Naive B cell (primary cell): ENCODE data around the gene AK8. TPM values are rescaled to one million over a fixed set of nuclear protein-coding genes. Genes with fewer than 3 reads are reported as not detected.
A peak's percentile ranks its signal among the peaks of the same experiment; 100 is the strongest.

Source experiments
- ATAC-seq, 2 donors: fragments of 150-1000 bp; cut with Tn5 transposase; 2 replicates each; pipeline ENCODE4 v1.10.0; 2021; ENCODE audit warnings: low read depth in 2 of 2, mild to moderate bottlenecking in 2 of 2, moderate library complexity in 2 of 2
- DNase-seq: peaks from one replicate; pipeline ENCODE4 v3.0.0; 2022
- H3K27ac Mint-ChIP-seq, 6 donors: one replicate each; pipeline ENCODE4 v1.8.0; 2020 to 2022; ENCODE audit warnings: mild to moderate bottlenecking in 6 of 6, mixed read lengths in 6 of 6, moderate library complexity in 5 of 6, inconsistent platforms in 2 of 6
- H3K27me3 Mint-ChIP-seq, 3 donors: one replicate each; pipeline ENCODE4 v1.8.0; 2021 to 2022; ENCODE audit warnings: mixed read lengths in 3 of 3, mild to moderate bottlenecking in 1 of 3
- H3K36me3 Mint-ChIP-seq, 2 donors: one replicate each; pipeline ENCODE4 v1.8.0; 2020 to 2022; ENCODE audit warnings: mixed read lengths in 2 of 2, inconsistent platforms in 1 of 2, mild to moderate bottlenecking in 1 of 2
- H3K4me1 Mint-ChIP-seq, 3 donors: one replicate each; pipeline ENCODE4 v1.8.0; 2020 to 2022; ENCODE audit warnings: mixed read lengths in 3 of 3, inconsistent platforms in 1 of 3, mild to moderate bottlenecking in 1 of 3, moderate library complexity in 1 of 3
- H3K4me3 Mint-ChIP-seq, 8 donors: one replicate each; pipeline ENCODE4 v1.8.0; 2020 to 2022; ENCODE audit warnings: mild to moderate bottlenecking in 8 of 8, mixed read lengths in 8 of 8, moderate library complexity in 8 of 8, inconsistent platforms in 2 of 8
- H3K9me3 Mint-ChIP-seq, 7 donors: one replicate each; pipeline ENCODE4 v1.8.0; 2020 to 2022; ENCODE audit warnings: mixed read lengths in 7 of 7, mild to moderate bottlenecking in 5 of 7, inconsistent platforms in 2 of 7, moderate library complexity in 1 of 7
- polyA plus RNA-seq, 6 donors: library from polyadenylated mRNA; unstranded; fragments of 300-500 nt; fragmentation: Illumina TruSeq; gene quantifications; one replicate each; pipeline ENCODE4 v1.2.3, GENCODE V29; 2021; ENCODE audit warnings: low read depth in 6 of 6

Gene AK8
- polyA plus RNA-seq, 6 donors from 2014 or later, result 0.70 to 4.7 (median 1.5) TPM

DNA sequence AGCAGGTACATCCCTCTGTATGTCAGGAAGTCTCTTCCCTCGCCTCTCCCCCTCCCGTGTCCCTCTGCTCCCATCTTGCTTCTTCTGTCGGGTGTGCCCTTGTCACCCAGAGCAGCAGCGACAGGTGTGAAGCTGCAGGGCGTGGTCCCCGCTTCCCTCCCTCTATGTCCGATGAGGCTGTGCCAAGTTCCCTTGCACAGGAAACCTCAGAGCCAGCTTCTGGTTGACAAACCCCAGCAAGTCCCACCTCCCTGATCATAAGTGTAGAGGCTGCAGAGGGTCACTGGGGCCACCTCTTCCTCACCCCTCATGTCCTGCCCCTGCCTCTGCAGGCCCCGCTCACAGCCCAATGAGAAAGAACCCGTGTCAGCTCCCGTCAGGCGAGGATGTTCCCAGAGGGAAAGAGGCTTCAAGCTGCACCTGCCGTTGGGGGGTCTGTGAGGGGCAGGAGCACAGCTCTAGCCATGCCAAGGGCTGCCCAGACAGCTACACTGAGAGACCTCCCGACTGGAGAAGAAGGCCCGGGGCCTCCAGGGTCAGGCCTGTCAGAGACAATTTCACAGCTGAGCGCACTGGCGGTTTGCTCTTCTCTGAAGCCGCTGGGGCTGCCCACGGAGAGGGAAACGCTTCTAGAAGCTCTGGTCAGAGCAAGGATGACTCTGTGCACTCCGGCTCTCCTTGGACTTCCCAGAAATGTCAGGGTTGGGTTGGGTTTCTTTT is 73.3 kb downstream of the AK8 start:
- Mint-ChIP-seq H3K9me3 (no peaks in the 10 kb centered on the region), H3K27me3 (peaks cover 20 to 43% (median 30%) of the 10 kb centered on the region in 3 donors), H3K4me1 (peaks cover 13 to 19% (median 14%) of the 10 kb centered on the region in 3 donors), H3K4me3 (peak overlapping the region in 1 of 8 donors; percentile 35), H3K27ac (peak overlapping the region in 2 of 6 donors; percentile 18 to 42), H3K36me3 (no peaks in the 10 kb centered on the region)
- ATAC-seq (no peak), DNase-seq (no peak)

DNA sequence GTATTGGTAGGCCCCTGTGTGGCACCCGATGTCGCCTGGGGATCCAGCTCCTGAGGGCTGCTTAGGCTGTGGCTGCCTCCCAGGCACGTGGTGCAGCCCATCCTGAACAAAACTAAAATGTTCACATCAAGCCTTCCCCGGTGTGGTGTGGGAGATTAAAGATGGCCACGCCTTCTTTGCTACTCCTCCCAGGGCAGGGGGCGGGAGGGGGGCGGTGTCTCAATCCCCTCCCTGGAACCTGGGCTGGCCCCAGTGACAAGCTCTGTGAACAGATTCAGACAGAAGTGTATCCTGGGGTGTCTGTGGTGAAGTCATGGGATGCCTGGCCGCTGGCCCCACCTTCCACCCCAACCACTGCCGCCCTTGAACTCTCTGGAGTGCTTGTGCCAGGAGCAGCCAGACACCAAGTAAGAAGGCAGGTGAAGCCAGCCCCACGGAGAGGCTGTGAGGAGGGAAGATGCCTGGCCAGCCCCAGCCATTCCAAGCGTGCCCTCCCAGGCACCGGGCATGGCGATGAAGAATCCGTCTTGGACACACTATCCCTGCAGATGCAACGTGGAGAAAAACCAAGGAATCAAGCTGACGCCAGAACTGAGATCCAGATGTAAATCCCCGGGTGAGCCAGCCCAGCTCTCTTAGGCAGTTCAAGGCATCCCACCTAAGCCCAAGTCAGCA is 75.8 kb downstream of the AK8 start:
- H3K4me1 Mint-ChIP-seq, result peaks cover 8 to 14% (median 10%) of the 10 kb centered on the region in 3 donors
- no peaks in the 10 kb centered on the region for H3K9me3 Mint-ChIP-seq
- H3K4me3 Mint-ChIP-seq, result no peak overlapping the region
- peaks cover 27 to 53% (median 29%) of the 10 kb centered on the region in 3 donors for H3K27me3 Mint-ChIP-seq
- H3K36me3 Mint-ChIP-seq, result no peaks in the 10 kb centered on the region
- ATAC-seq (no peak), DNase-seq (no peak)
- H3K27ac Mint-ChIP-seq, result no peak overlapping the region

DNA sequence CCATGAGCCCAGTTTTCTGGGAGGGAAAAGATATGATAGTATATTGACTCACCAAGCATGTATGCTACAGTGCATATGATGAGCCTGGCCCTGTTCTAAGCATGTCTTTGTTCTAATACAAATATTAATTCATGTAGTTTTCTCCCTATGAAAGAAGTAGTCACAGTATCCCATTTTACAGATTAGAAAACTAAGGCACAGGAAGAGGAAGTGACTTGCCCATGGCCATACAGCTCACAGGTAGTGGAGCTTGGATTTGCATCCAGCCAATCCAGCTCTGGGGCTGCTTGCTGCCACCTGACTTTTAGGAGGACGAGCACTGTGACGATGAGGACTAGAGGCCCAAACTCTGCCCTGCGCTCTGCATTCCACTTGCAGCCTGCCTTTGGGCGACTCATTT is 76.4 kb downstream of the AK8 start:
- Mint-ChIP-seq H3K9me3 (no peaks in the 10 kb centered on the region), H3K4me3 (no peak overlapping the region), H3K27ac (no peak overlapping the region), H3K4me1 (peaks cover 8 to 14% (median 10%) of the 10 kb centered on the region in 3 donors), H3K27me3 (peaks cover 24 to 59% (median 29%) of the 10 kb centered on the region in 3 donors), H3K36me3 (no peaks in the 10 kb centered on the region)
- no peak for DNase-seq
- ATAC-seq, result no peak

DNA sequence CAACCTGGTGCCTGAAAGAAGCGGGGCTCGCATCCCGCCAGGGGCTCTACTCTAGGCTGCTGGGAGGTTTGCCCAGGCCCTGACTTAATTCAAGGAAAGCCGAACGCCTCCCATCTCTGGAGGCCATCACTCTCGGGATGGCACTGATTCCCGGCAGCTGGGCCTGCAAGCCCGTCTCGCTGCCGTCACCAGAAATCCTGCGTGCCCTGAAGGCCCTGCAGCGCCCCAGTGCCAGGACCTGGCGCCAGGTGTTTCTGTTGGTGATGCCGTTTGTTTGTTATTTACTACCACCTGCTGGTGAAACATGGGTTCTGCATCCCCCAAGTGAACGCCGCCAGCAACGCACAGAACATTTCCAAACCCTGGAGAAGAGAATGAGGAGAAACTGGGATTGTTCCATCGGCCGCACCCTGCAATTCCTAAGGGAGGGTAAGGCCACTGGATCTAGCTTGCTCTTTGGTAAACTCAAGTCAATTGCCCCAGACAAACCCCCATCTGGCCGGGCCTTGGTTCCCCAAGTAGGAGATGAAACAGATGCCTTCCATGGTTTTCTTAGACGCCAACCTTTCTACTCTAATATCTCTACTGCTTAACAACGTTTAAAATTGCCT is 77.9 kb downstream of the AK8 start:
- peaks cover 24 to 66% (median 30%) of the 10 kb centered on the region in 3 donors for H3K27me3 Mint-ChIP-seq
- no peak overlapping the region for H3K27ac Mint-ChIP-seq
- H3K9me3 Mint-ChIP-seq, result no peaks in the 10 kb centered on the region
- no peaks in the 10 kb centered on the region for H3K36me3 Mint-ChIP-seq
- H3K4me1 Mint-ChIP-seq, result peaks cover 8 to 12% (median 10%) of the 10 kb centered on the region in 3 donors
- DNase-seq (peak; percentile 60), ATAC-seq (peak; percentile 76 to 86)
- no peak overlapping the region for H3K4me3 Mint-ChIP-seq

DNA sequence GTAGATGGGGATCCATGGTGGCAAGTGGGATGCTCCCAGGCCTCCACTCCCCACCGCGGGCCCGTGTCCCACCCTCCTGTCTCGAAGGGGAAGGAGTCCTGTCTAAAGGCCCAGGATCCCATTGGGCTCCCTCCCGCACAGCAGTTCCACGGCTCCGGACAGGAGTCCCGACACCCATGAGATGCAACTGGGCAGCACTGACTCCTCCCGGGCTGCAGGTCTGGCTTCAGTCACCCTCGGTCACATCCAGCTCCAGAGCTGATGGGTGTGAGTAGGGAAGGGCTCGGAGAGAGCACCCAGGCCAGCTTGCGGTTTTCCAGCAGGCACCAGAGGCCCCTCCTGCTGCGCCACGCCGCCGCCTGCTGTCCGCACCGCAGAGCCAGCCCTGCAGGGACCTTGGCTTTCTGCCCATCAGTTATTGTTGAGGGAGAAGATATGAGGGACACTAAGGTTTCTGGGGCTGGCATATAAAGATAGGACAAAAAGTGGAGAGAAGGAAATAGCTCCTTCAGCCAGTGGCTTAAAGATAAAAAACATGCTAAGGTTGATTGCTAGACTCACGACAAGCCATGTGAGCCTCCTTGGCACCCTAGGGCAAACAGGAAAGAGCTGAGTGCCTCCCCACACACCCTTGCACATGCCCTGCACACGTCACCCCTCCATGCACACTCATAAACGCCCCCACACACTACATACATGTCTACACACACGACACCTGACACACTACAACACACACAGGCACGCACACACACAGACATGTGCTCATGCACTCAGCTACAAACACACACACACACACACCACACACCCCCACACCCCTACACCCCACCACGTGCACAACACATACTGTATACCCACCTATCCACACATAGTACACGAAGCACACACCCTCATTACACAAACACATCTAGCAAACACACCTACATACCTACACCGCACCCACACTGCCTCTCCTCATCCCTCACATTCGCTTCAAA is 79.0 kb downstream of the AK8 start:
- no peak for ATAC-seq
- peaks cover 29 to 67% (median 33%) of the 10 kb centered on the region in 3 donors for H3K27me3 Mint-ChIP-seq
- H3K27ac Mint-ChIP-seq, result peak overlapping the region in 1 of 6 donors; percentile 28
- no peak for DNase-seq
- H3K9me3 Mint-ChIP-seq, result no peaks in the 10 kb centered on the region
- H3K36me3 Mint-ChIP-seq, result no peaks in the 10 kb centered on the region
- no peak overlapping the region for H3K4me3 Mint-ChIP-seq
- H3K4me1 Mint-ChIP-seq, result peaks cover 0 to 4% (median 4%) of the 10 kb centered on the region in 3 donors

DNA sequence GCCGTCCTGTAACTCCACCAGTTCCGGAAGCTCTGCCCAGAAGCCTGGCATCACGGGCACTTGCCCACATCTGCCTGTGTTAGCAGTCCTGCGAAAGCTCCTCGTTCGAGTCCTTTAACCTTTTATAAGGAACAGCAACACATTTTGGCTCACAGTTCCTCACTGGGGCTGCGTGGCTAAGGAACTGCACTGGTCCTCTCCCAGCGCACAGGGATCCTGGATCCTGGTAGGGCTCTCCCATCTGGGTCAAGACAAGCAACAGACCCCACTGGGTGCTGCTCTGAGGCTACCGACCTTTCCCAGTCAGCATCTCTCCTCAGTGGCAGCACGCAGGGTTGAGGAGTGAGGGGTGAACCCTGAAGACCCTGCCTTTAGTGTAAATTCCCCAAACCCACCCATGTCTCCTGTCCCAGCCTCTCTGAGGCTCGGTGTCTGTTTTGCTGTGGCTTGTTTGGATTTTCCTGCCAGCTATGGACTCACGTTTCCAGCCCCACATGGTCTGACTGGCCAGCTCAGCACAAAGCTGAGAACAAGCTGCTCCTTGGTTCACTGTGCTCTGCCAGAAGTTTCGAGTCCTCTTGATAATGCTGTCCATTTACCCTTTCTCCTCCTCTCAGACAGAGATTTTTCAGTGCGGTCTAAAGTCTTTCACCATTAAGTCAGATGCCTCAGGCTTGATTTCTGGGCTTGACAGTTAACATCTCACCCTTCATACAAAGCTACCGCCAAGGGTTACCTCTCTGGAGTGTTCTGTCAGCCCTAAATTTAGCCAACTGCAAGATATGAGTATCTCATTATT is 80.0 kb downstream of the AK8 start:
- DNase-seq, result no peak
- H3K4me3 Mint-ChIP-seq, result no peak overlapping the region
- no peak for ATAC-seq
- H3K27me3 Mint-ChIP-seq, result peaks cover 29 to 76% (median 39%) of the 10 kb centered on the region in 3 donors
- H3K4me1 Mint-ChIP-seq, result peaks cover 0 to 4% (median 3%) of the 10 kb centered on the region in 3 donors
- H3K36me3 Mint-ChIP-seq, result no peaks in the 10 kb centered on the region
- no peaks in the 10 kb centered on the region for H3K9me3 Mint-ChIP-seq
- H3K27ac Mint-ChIP-seq, result no peak overlapping the region

DNA sequence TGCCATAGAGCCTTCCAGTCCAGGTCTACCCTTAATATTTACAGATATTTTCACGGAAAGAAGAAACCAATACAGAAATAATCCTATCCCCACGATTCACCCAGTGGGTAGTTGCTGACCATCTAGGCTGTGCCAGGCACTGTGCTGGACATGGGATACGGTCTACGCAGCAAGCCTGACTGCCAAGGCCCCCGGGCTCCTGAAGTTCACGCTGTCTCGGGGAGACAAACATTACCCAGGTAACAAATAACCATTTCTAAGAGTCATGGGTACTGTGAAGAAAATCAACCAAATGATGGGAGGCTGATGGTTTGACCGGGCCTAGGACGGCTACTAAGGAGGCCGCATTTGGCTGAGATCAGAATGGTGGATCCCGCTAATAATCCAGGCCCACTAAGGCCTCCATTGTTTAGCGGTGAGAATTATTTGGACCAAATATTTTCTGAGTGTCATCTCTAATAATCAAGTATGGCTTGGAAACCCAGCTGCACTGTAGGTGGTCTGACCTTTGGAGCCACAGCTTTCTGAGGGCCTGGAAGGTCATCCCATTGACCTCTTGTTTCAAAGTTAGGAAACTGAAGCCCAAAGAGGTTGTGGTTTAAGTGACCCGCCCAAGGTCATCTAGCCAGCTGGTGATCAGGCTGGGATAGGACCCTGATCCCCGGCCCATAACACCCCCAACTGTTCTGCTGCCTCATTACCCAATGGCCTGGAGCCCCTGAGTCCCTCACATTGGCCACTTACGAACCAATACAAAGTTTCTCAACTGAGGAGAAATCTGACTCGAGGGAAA is 82.4 kb downstream of the AK8 start:
- Mint-ChIP-seq H3K36me3 (no peaks in the 10 kb centered on the region), H3K9me3 (peaks cover 0 to 4% (median 0%) of the 10 kb centered on the region in 7 donors), H3K27me3 (peaks cover 25 to 73% (median 39%) of the 10 kb centered on the region in 3 donors)

DNA sequence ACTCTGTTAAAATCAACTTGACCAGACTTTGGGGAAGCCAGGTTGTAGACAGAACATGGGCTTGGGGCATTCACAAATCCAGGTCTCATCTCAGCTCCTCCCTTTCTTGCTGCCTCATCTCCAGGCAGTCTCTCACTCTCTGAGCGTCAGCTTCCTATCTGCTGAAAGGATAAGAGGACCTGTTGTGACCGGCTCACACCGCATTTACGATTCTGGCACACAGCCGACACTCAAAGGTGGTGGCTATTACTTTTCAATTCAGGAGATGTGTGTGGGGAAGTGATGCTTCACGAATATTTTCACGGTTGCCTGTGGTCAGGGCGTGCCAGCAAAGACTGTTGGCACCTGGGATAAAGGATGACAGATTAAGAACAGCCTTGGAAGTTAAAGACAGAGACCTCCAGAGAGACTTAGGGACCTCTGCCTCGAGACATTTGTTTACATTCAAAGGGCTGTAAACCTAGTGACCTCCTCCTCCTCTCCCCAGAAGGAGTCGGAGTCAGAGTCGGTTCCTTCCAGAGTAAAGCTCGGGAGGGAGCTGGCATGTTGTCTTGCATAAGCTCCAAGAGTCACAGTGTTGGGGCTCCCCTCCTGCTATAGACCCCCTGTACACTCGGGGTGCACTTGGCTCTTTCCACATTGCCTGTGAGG is 83.2 kb downstream of the AK8 start:
- Mint-ChIP-seq H3K27me3 (peaks cover 20 to 69% (median 36%) of the 10 kb centered on the region in 3 donors), H3K4me1 (no peaks in the 10 kb centered on the region), H3K4me3 (no peak overlapping the region), H3K27ac (no peak overlapping the region), H3K9me3 (peaks cover 0 to 4% (median 0%) of the 10 kb centered on the region in 7 donors), H3K36me3 (no peaks in the 10 kb centered on the region)
- ATAC-seq (no peak), DNase-seq (no peak)

More for the DNA sequence above, 82.4 kb downstream of the AK8 start:
- Mint-ChIP-seq H3K4me1 (peaks cover 0 to 4% (median 3%) of the 10 kb centered on the region in 3 donors), H3K4me3 (no peak overlapping the region), H3K27ac (no peak overlapping the region)
- ATAC-seq (no peak), DNase-seq (no peak)

DNA sequence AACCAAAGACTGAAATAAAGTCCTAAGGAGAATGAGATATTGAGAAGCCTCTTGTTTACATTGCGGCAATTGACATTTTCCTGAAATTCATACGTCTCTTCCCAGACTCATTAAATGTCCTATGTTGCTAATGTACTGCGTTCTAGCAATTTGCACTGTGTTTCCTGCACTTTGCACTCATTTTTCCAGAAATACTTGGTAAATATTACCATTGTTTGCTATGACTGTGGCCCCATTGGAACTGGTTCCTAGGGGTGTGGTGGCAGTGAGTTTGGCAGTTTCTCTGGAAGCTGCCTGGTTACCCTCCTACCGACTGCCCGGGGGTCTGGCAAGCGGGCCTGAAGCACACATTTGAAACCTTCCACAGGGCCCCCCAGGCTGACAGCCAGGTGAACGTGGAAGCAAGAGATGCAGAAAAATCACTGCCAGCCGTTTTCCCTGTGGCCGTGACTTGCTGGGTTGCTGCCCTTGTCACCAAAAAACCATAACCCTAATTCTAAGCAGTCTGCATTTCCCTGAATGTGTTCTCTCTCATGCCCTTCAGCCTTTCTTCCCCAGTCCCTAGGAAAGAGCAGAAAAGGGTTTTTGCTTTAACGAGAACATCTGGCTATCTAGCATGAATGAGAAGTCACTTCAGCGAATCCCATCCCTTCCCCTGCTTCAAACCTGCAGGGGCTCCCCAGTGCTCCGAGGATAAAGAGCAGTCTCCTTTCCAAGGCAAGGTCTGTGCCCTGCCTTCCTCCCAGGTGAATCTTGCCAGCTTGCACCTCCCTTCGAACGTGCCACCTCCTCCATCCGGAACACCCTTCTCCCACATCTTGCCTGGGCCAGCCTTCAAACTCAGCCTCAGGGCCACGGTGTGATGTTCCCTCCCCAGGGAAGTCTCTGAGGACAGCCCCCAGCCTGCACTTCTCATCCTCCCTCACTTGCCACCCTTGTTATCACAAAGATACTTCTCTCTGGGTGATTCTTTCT is 84.2 kb downstream of the AK8 start:
- H3K27ac Mint-ChIP-seq, result no peak overlapping the region
- H3K36me3 Mint-ChIP-seq, result no peaks in the 10 kb centered on the region
- no peaks in the 10 kb centered on the region for H3K4me1 Mint-ChIP-seq
- H3K4me3 Mint-ChIP-seq, result no peak overlapping the region
- DNase-seq (no peak), ATAC-seq (no peak)
- H3K9me3 Mint-ChIP-seq, result peaks cover 0 to 4% (median 0%) of the 10 kb centered on the region in 7 donors
- peaks cover 12 to 59% (median 26%) of the 10 kb centered on the region in 3 donors for H3K27me3 Mint-ChIP-seq

DNA sequence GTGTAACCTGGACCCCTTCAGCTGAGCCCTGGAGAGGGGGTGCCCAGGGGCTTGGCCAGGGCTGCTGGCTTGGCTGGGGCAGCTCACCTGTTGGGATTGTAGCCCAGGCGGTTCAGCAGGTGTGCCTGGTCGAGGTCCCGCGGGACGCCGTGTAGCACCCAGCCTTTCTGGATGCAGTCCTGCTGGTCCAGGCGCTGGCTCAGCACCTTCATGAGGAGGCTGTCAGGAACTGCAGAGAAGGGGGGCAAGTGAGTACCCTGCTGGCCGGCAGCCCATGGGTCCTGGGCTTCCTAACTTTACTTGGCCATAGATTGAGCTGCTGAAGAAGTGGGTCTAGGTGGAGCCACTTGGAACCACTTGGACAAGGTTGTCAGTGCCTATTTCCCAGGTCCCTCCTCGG is 85.5 kb downstream of the AK8 start:
- no peak overlapping the region for H3K27ac Mint-ChIP-seq
- peaks cover 0 to 4% (median 0%) of the 10 kb centered on the region in 3 donors for H3K4me1 Mint-ChIP-seq
- H3K36me3 Mint-ChIP-seq, result peaks cover 7 to 11% of the 10 kb centered on the region in 2 donors
- ATAC-seq (no peak), DNase-seq (no peak)
- H3K9me3 Mint-ChIP-seq, result peaks cover 0 to 14% (median 9%) of the 10 kb centered on the region in 7 donors
- H3K4me3 Mint-ChIP-seq, result no peak overlapping the region
- H3K27me3 Mint-ChIP-seq, result peaks cover 8 to 56% (median 18%) of the 10 kb centered on the region in 3 donors
